ENCODE measurements around the gene GLB1L2.
"Not testable (repeated sequence)": the region's sequence is repeated elsewhere in the genome, so short reads cannot be mapped to it uniquely, and the experiment has no call there.

Gene GLB1L2

GRCh38 chr11:134330611-134331353 is 1.0 kb upstream of the GLB1L2 start:
- DNase-seq: no peak

- no peak for DNase-seq
Measured at GRCh38 chr11:134332189-134332631, 422 bp downstream of the GLB1L2 start.

GRCh38 chr11:134332782-134333181 is 994 bp downstream of the GLB1L2 start:
- no peak for DNase-seq

- DNase-seq: no peak
Measured at GRCh38 chr11:134333312-134333711, 1.5 kb downstream of the GLB1L2 start.

GRCh38 chr11:134333946-134334345 is 2.2 kb downstream of the GLB1L2 start:
- no peak for DNase-seq

- DNase-seq: no peak
Measured at GRCh38 chr11:134334796-134335571, 3.2 kb downstream of the GLB1L2 start.

- no peak for DNase-seq
Measured at GRCh38 chr11:134337051-134337450, 5.3 kb downstream of the GLB1L2 start.

GRCh38 chr11:134338068-134338467 is 6.3 kb downstream of the GLB1L2 start:
- no peak for DNase-seq

- DNase-seq: no peak
Measured at GRCh38 chr11:134338654-134339053, 6.9 kb downstream of the GLB1L2 start.

GRCh38 chr11:134339756-134340155 is 8.0 kb downstream of the GLB1L2 start:
- no peak for DNase-seq

GRCh38 chr11:134340354-134340964 is 8.7 kb downstream of the GLB1L2 start:
- DNase-seq: no peak

GRCh38 chr11:134341805-134342571 is 10.2 kb downstream of the GLB1L2 start:
- no peak for DNase-seq

- no peak for DNase-seq
Measured at GRCh38 chr11:134342572-134343340, 11.0 kb downstream of the GLB1L2 start.

- no peak for DNase-seq
Measured at GRCh38 chr11:134343646-134344045, 11.9 kb downstream of the GLB1L2 start.

GRCh38 chr11:134344497-134345236 is 12.9 kb downstream of the GLB1L2 start:
- not testable (repeated sequence) for DNase-seq

GRCh38 chr11:134345237-134345550 is 13.4 kb downstream of the GLB1L2 start:
- DNase-seq: no peak

- DNase-seq: no peak
Measured at GRCh38 chr11:134346101-134346975, 14.6 kb downstream of the GLB1L2 start.

- DNase-seq: no peak
Measured at GRCh38 chr11:134346976-134347350, 15.2 kb downstream of the GLB1L2 start.

- DNase-seq: no peak
Measured at GRCh38 chr11:134347441-134347840, 15.7 kb downstream of the GLB1L2 start.

- no peak for DNase-seq
Measured at GRCh38 chr11:134349109-134349801, 17.5 kb downstream of the GLB1L2 start.

Data from femur (tissue), 1 donor.